ENCODE measurements around the gene S100A9.

Gene S100A9

DNA sequence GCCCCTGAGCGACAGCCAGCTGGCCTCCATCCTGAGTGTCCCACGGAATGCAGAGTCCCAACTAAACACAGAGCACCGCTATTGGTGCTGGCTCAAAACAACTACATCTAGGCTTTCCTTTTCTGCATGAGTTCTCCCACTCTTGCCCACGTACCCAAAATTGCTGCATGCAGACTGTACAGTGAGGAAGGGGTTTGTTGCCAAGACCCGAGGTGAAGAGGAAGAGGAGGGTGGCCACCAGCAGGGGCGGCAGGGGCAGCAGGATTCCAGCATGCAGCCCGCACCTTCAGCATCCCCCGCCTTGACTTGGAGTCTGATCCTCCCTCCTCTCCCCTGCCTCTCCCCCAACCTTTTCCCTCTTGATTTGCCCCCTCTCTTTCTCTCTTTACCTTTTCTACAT is 8.0 kb downstream of the S100A9 start:
- no peak for TF ChIP-seq GLIS3 (CRISPR knock-in tag; IDR thresholded peaks at IDR 0.05)
- TF ChIP-seq, protein P1, sequence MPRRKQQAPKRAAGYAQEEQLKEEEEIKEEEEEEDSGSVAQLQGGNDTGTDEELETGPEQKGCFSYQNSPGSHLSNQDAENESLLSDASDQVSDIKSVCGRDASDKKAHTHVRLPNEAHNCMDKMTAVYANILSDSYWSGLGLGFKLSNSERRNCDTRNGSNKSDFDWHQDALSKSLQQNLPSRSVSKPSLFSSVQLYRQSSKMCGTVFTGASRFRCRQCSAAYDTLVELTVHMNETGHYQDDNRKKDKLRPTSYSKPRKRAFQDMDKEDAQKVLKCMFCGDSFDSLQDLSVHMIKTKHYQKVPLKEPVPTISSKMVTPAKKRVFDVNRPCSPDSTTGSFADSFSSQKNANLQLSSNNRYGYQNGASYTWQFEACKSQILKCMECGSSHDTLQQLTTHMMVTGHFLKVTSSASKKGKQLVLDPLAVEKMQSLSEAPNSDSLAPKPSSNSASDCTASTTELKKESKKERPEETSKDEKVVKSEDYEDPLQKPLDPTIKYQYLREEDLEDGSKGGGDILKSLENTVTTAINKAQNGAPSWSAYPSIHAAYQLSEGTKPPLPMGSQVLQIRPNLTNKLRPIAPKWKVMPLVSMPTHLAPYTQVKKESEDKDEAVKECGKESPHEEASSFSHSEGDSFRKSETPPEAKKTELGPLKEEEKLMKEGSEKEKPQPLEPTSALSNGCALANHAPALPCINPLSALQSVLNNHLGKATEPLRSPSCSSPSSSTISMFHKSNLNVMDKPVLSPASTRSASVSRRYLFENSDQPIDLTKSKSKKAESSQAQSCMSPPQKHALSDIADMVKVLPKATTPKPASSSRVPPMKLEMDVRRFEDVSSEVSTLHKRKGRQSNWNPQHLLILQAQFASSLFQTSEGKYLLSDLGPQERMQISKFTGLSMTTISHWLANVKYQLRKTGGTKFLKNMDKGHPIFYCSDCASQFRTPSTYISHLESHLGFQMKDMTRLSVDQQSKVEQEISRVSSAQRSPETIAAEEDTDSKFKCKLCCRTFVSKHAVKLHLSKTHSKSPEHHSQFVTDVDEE (CRISPR knock-in tag; IDR thresholded peaks at IDR 0.05): no peak
- no peak for TF ChIP-seq PPARA (CRISPR knock-in tag; IDR thresholded peaks at IDR 0.05; ENCODE audit: borderline replicate concordance)
- TF ChIP-seq, protein P2, sequence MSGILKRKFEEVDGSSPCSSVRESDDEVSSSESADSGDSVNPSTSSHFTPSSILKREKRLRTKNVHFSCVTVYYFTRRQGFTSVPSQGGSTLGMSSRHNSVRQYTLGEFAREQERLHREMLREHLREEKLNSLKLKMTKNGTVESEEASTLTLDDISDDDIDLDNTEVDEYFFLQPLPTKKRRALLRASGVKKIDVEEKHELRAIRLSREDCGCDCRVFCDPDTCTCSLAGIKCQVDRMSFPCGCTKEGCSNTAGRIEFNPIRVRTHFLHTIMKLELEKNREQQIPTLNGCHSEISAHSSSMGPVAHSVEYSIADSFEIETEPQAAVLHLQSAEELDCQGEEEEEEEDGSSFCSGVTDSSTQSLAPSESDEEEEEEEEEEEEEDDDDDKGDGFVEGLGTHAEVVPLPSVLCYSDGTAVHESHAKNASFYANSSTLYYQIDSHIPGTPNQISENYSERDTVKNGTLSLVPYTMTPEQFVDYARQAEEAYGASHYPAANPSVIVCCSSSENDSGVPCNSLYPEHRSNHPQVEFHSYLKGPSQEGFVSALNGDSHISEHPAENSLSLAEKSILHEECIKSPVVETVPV (CRISPR knock-in tag; IDR thresholded peaks at IDR 0.05): no peak
- TF ChIP-seq ZNF70 (CRISPR knock-in tag; IDR thresholded peaks at IDR 0.05): no peak
- no peak for TF ChIP-seq OSR1 (CRISPR knock-in tag; IDR thresholded peaks at IDR 0.05)
- TF ChIP-seq CSDC2 (CRISPR knock-in tag; IDR thresholded peaks at IDR 0.05): no peak

DNA sequence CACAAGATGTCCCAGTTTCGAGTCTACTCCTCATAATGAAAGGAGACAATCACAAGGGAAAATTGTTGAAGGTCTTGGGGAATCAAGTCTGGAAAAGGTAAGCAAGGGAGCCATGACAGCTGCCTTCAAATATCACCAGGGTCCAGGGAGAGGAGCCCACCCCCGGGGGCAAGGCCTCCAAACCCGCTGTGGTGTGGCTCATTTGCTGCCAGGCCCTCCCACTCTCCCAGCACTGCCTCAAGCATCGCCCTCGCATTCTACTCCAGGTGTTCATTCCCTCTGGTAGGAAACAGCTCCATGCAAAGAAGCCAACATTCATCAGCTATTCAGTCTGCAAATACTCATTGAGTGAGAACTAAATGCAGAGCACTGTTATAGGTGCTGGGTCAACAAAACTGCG is 8.6 kb downstream of the S100A9 start:
- TF ChIP-seq ZFP30 (CRISPR knock-in tag; IDR thresholded peaks at IDR 0.05): no peak
- TF ChIP-seq ISL1 (CRISPR knock-in tag; IDR thresholded peaks at IDR 0.05): no peak
- no peak for TF ChIP-seq TOX (CRISPR knock-in tag; IDR thresholded peaks at IDR 0.05; ENCODE audit: borderline replicate concordance)
- no peak for TF ChIP-seq ARNTL (CRISPR knock-in tag; IDR thresholded peaks at IDR 0.05; ENCODE audit: borderline replicate concordance, low read depth)
- TF ChIP-seq CSDC2 (CRISPR knock-in tag; IDR thresholded peaks at IDR 0.05): no peak
- no peak for TF ChIP-seq ZC3H10 (CRISPR knock-in tag; IDR thresholded peaks at IDR 0.05)
- TF ChIP-seq, protein P1 (CRISPR knock-in tag; IDR thresholded peaks at IDR 0.05): no peak
- TF ChIP-seq, protein P3, sequence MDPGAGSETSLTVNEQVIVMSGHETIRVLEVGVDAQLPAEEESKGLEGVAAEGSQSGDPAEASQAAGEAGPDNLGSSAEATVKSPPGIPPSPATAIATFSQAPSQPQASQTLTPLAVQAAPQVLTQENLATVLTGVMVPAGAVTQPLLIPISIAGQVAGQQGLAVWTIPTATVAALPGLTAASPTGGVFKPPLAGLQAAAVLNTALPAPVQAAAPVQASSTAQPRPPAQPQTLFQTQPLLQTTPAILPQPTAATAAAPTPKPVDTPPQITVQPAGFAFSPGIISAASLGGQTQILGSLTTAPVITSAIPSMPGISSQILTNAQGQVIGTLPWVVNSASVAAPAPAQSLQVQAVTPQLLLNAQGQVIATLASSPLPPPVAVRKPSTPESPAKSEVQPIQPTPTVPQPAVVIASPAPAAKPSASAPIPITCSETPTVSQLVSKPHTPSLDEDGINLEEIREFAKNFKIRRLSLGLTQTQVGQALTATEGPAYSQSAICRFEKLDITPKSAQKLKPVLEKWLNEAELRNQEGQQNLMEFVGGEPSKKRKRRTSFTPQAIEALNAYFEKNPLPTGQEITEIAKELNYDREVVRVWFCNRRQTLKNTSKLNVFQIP (CRISPR knock-in tag; IDR thresholded peaks at IDR 0.05; ENCODE audit: borderline replicate concordance, low read depth): no peak
- TF ChIP-seq ESRRG (CRISPR knock-in tag; IDR thresholded peaks at IDR 0.05): no peak
- no peak for TF ChIP-seq ZNF565 (CRISPR knock-in tag; conservative IDR thresholded peaks at IDR 0.05; ENCODE audit: low read depth)
- TF ChIP-seq RARB (CRISPR knock-in tag; IDR thresholded peaks at IDR 0.05): no peak
- no peak for TF ChIP-seq ZNF8 (CRISPR knock-in tag; IDR thresholded peaks at IDR 0.05)
- no peak for TF ChIP-seq BACH2 (CRISPR knock-in tag; IDR thresholded peaks at IDR 0.05; ENCODE audit: borderline replicate concordance)
- no peak for ATAC-seq

More for the DNA sequence above, 8.0 kb downstream of the S100A9 start:
- no peak for ATAC-seq

DNA sequence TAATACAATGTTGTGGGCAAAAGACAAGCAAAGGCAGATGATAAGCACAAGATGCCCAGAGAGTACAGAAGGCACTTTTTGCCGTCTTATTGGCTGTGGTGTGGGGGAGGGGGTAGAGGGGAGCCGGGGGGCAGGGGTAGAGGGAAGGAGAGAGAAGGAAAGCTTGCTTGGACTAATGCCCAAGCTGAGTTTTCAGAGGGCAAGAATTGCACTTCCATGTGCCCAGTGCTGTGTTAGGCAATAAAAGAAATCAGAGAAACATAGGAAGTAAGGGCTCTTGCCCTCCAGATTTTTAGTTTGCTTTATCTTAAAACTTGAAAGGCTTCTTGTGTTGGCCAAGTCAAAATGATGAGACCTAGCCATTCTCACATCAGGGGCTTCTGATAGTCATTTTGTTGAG is 9.4 kb downstream of the S100A9 start:
- TF ChIP-seq TCF4 (CRISPR knock-in tag; IDR thresholded peaks at IDR 0.05; ENCODE audit: borderline replicate concordance) (no peak), OSR1 (CRISPR knock-in tag; IDR thresholded peaks at IDR 0.05) (no peak), ZNF8 (CRISPR knock-in tag; IDR thresholded peaks at IDR 0.05) (no peak), RARB (CRISPR knock-in tag; IDR thresholded peaks at IDR 0.05) (no peak), SNAI2 (CRISPR knock-in tag; IDR thresholded peaks at IDR 0.05) (no peak), BACH2 (CRISPR knock-in tag; IDR thresholded peaks at IDR 0.05; ENCODE audit: borderline replicate concordance) (no peak), ZNF565 (CRISPR knock-in tag; conservative IDR thresholded peaks at IDR 0.05; ENCODE audit: low read depth) (no peak), PPARA (CRISPR knock-in tag; IDR thresholded peaks at IDR 0.05; ENCODE audit: borderline replicate concordance) (no peak), TOX (CRISPR knock-in tag; IDR thresholded peaks at IDR 0.05; ENCODE audit: borderline replicate concordance) (no peak), ZNF70 (CRISPR knock-in tag; IDR thresholded peaks at IDR 0.05) (no peak), ESRRG (CRISPR knock-in tag; IDR thresholded peaks at IDR 0.05) (no peak)
- TF ChIP-seq, protein P4, sequence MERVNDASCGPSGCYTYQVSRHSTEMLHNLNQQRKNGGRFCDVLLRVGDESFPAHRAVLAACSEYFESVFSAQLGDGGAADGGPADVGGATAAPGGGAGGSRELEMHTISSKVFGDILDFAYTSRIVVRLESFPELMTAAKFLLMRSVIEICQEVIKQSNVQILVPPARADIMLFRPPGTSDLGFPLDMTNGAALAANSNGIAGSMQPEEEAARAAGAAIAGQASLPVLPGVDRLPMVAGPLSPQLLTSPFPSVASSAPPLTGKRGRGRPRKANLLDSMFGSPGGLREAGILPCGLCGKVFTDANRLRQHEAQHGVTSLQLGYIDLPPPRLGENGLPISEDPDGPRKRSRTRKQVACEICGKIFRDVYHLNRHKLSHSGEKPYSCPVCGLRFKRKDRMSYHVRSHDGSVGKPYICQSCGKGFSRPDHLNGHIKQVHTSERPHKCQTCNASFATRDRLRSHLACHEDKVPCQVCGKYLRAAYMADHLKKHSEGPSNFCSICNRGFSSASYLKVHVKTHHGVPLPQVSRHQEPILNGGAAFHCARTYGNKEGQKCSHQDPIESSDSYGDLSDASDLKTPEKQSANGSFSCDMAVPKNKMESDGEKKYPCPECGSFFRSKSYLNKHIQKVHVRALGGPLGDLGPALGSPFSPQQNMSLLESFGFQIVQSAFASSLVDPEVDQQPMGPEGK (CRISPR knock-in tag; IDR thresholded peaks at IDR 0.05; ENCODE audit: borderline replicate concordance): no peak
- TF ChIP-seq, protein P5, sequence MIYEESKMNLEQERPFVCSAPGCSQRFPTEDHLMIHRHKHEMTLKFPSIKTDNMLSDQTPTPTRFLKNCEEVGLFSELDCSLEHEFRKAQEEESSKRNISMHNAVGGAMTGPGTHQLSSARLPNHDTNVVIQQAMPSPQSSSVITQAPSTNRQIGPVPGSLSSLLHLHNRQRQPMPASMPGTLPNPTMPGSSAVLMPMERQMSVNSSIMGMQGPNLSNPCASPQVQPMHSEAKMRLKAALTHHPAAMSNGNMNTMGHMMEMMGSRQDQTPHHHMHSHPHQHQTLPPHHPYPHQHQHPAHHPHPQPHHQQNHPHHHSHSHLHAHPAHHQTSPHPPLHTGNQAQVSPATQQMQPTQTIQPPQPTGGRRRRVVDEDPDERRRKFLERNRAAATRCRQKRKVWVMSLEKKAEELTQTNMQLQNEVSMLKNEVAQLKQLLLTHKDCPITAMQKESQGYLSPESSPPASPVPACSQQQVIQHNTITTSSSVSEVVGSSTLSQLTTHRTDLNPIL (CRISPR knock-in tag; IDR thresholded peaks at IDR 0.05; ENCODE audit: low read depth): no peak
- TF ChIP-seq, protein P3 (CRISPR knock-in tag; IDR thresholded peaks at IDR 0.05; ENCODE audit: borderline replicate concordance, low read depth): no peak
- ATAC-seq: no peak

All from SK-N-SH treated with all-trans-retinoic acid at 6 μM for 48 hours (cell line).